ENCODE measurements around the gene CCRL2.
"Not testable (repeated sequence)": the region's sequence is repeated elsewhere in the genome, so short reads cannot be mapped to it uniquely, and the experiment has no call there.

Gene CCRL2

GRCh38 chr3:46431905-46432304 is 24.8 kb downstream of the CCRL2 start:
- not testable (repeated sequence) for DNase-seq

GRCh38 chr3:46433118-46433517 is 26.1 kb downstream of the CCRL2 start:
- DNase-seq, result not testable (repeated sequence)

GRCh38 chr3:46433841-46434240 is 26.8 kb downstream of the CCRL2 start:
- no peak for DNase-seq

GRCh38 chr3:46435081-46435726 is 28.1 kb downstream of the CCRL2 start:
- DNase-seq, result no peak

- DNase-seq, result no peak
These were observed 31.8 kb downstream of the CCRL2 start for GRCh38 chr3:46438831-46439230.

- no peak for DNase-seq
These were observed 33.7 kb downstream of the CCRL2 start for GRCh38 chr3:46440531-46441294.

- peak; percentile 37 to 43 for DNase-seq
These were observed 35.8 kb downstream of the CCRL2 start for GRCh38 chr3:46442576-46443530.

GRCh38 chr3:46447228-46447985 is 40.3 kb downstream of the CCRL2 start:
- DNase-seq, result no peak

GRCh38 chr3:46448721-46449120 is 41.7 kb downstream of the CCRL2 start:
- DNase-seq, result no peak

GRCh38 chr3:46449755-46450552 is 42.9 kb downstream of the CCRL2 start:
- DNase-seq, result no peak

GRCh38 chr3:46453526-46454208 is 46.6 kb downstream of the CCRL2 start:
- no peak for DNase-seq

- DNase-seq, result no peak
These were observed 47.1 kb downstream of the CCRL2 start for GRCh38 chr3:46454209-46454595.

- no peak for DNase-seq
These were observed 47.5 kb downstream of the CCRL2 start for GRCh38 chr3:46454606-46455005.

GRCh38 chr3:46455231-46456115 is 48.4 kb downstream of the CCRL2 start:
- no peak for DNase-seq

- DNase-seq, result no peak
These were observed 49.1 kb downstream of the CCRL2 start for GRCh38 chr3:46456118-46456517.

Data from SW 1271 (cell line).